Naive B cell (primary cell): ENCODE data around the gene PET117. TPM values are rescaled to one million over a fixed set of nuclear protein-coding genes. Genes with fewer than 3 reads are reported as not detected.
A peak's percentile ranks its signal among the peaks of the same experiment; 100 is the strongest.
"Not testable (repeated sequence)": the region's sequence is repeated elsewhere in the genome, so short reads cannot be mapped to it uniquely, and the experiment has no call there.

Source experiments
- ATAC-seq, 2 donors: fragments of 150-1000 bp; cut with Tn5 transposase; 2 replicates each; pipeline ENCODE4 v1.10.0; 2021; ENCODE audit warnings: low read depth in 2 of 2, mild to moderate bottlenecking in 2 of 2, moderate library complexity in 2 of 2
- DNase-seq: peaks from one replicate; pipeline ENCODE4 v3.0.0; 2022
- H3K27ac Mint-ChIP-seq, 6 donors: one replicate each; pipeline ENCODE4 v1.8.0; 2020 to 2022; ENCODE audit warnings: mild to moderate bottlenecking in 6 of 6, mixed read lengths in 6 of 6, moderate library complexity in 5 of 6, inconsistent platforms in 2 of 6
- H3K27me3 Mint-ChIP-seq, 3 donors: one replicate each; pipeline ENCODE4 v1.8.0; 2021 to 2022; ENCODE audit warnings: mixed read lengths in 3 of 3, mild to moderate bottlenecking in 1 of 3
- H3K36me3 Mint-ChIP-seq, 2 donors: one replicate each; pipeline ENCODE4 v1.8.0; 2020 to 2022; ENCODE audit warnings: mixed read lengths in 2 of 2, inconsistent platforms in 1 of 2, mild to moderate bottlenecking in 1 of 2
- H3K4me1 Mint-ChIP-seq, 3 donors: one replicate each; pipeline ENCODE4 v1.8.0; 2020 to 2022; ENCODE audit warnings: mixed read lengths in 3 of 3, inconsistent platforms in 1 of 3, mild to moderate bottlenecking in 1 of 3, moderate library complexity in 1 of 3
- H3K4me3 Mint-ChIP-seq, 8 donors: one replicate each; pipeline ENCODE4 v1.8.0; 2020 to 2022; ENCODE audit warnings: mild to moderate bottlenecking in 8 of 8, mixed read lengths in 8 of 8, moderate library complexity in 8 of 8, inconsistent platforms in 2 of 8
- H3K9me3 Mint-ChIP-seq, 7 donors: one replicate each; pipeline ENCODE4 v1.8.0; 2020 to 2022; ENCODE audit warnings: mixed read lengths in 7 of 7, mild to moderate bottlenecking in 5 of 7, inconsistent platforms in 2 of 7, moderate library complexity in 1 of 7
- polyA plus RNA-seq, 6 donors: library from polyadenylated mRNA; unstranded; fragments of 300-500 nt; fragmentation: Illumina TruSeq; gene quantifications; one replicate each; pipeline ENCODE4 v1.2.3, GENCODE V29; 2021; ENCODE audit warnings: low read depth in 6 of 6

Gene PET117
- polyA plus RNA-seq, 6 donors from 2014 or later: 22.4 to 58.3 (median 33.0) TPM

DNA sequence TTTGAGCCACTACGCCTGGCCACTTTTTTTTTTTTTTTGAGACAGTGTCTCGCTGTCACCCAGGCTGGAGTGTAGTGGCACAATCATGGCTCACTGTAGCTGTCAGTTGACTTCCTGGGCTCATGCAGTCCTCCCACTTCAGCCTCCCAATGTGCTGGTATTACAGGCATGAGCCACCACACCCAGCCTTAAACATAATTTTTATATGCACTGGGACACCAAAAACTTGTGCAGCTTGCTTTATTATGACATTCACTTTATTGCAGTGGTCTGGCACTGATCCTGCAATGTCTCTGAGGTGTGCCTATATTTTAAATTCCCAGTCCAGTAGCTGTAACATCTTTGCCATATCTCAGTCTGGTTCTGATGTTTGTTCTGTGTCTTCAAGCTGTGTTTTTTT is 34.7 kb downstream of the PET117 start:
- H3K9me3 Mint-ChIP-seq: no peaks in the 10 kb centered on the region
- H3K27ac Mint-ChIP-seq: no peak overlapping the region
- ATAC-seq: no peak
- H3K27me3 Mint-ChIP-seq: no peaks in the 10 kb centered on the region
- no peak for DNase-seq
- peaks cover 28 to 46% of the 10 kb centered on the region in 2 donors for H3K36me3 Mint-ChIP-seq
- H3K4me3 Mint-ChIP-seq: no peak overlapping the region
- H3K4me1 Mint-ChIP-seq: peaks cover 22 to 27% (median 25%) of the 10 kb centered on the region in 3 donors

- H3K36me3 Mint-ChIP-seq: peaks cover 35 to 43% of the 10 kb centered on the region in 2 donors
- DNase-seq (no peak), ATAC-seq (no peak)
- H3K4me1 Mint-ChIP-seq: peaks cover 13 to 15% (median 14%) of the 10 kb centered on the region in 3 donors
- peaks cover 0 to 8% (median 3%) of the 10 kb centered on the region in 7 donors for H3K9me3 Mint-ChIP-seq
- no peak overlapping the region for H3K4me3 Mint-ChIP-seq
- no peaks in the 10 kb centered on the region for H3K27me3 Mint-ChIP-seq
- H3K27ac Mint-ChIP-seq: peak overlapping the region in 2 of 6 donors; percentile 71 to 76
Observed at GRCh38 chr20:18174906-18175683, 37.4 kb downstream of the PET117 start.

DNA sequence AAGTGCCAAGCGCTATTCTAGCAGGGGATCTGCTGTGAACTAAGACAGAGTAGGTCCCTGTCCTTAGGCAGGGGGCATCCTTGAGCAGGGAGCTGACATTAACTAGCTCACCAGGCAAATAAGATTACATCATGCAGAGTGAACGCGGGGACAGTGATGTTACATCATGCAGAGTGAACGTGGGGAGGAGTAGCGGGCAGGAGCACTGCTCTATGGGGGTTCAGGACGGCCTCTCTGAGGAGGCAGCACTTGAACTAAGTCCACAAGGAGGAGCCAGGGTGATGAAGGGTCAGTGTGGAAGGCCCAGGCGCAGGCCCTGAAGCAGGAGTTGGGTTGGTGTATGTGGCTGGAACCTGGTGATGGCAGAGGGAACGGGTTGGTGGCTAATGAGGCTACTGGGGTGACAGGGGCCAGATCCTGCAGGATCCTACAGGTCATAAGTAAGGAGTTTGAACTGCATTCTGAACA is 38.7 kb downstream of the PET117 start:
- ATAC-seq: no peak
- Mint-ChIP-seq H3K4me1 (peaks cover 13 to 15% (median 14%) of the 10 kb centered on the region in 3 donors), H3K9me3 (peaks cover 0 to 15% (median 10%) of the 10 kb centered on the region in 7 donors), H3K27ac (peak overlapping the region in 1 of 6 donors; percentile 82), H3K36me3 (peaks cover 35 to 42% of the 10 kb centered on the region in 2 donors), H3K4me3 (no peak overlapping the region), H3K27me3 (no peaks in the 10 kb centered on the region)
- DNase-seq: no peak

GRCh38 chr20:18180366-18180765 is 42.7 kb downstream of the PET117 start:
- peak overlapping the region in 1 of 8 donors; percentile 7 for H3K4me3 Mint-ChIP-seq
- not testable (repeated sequence) for H3K27ac Mint-ChIP-seq, ATAC-seq, H3K4me1 Mint-ChIP-seq, H3K27me3 Mint-ChIP-seq, DNase-seq
- H3K9me3 Mint-ChIP-seq: peaks cover 0 to 15% (median 10%) of the 10 kb centered on the region in 7 donors
- peaks cover 34 to 55% of the 10 kb centered on the region in 2 donors for H3K36me3 Mint-ChIP-seq

- Mint-ChIP-seq H3K4me1 (peaks cover 0 to 8% (median 4%) of the 10 kb centered on the region in 3 donors), H3K36me3 (peaks cover 30 to 57% of the 10 kb centered on the region in 2 donors), H3K4me3 (no peak overlapping the region), H3K27ac (no peak overlapping the region), H3K27me3 (no peaks in the 10 kb centered on the region), H3K9me3 (peaks cover 0 to 15% (median 10%) of the 10 kb centered on the region in 7 donors)
- ATAC-seq (no peak), DNase-seq (no peak)
Observed at GRCh38 chr20:18180815-18181214, 43.2 kb downstream of the PET117 start.

GRCh38 chr20:18187020-18187419 is 49.4 kb downstream of the PET117 start:
- Mint-ChIP-seq H3K36me3 (peaks cover 9 to 42% of the 10 kb centered on the region in 2 donors), H3K27ac (no peak overlapping the region), H3K4me3 (peak overlapping the region in 1 of 8 donors; percentile 44), H3K27me3 (no peaks in the 10 kb centered on the region), H3K9me3 (no peaks in the 10 kb centered on the region), H3K4me1 (no peaks in the 10 kb centered on the region)
- ATAC-seq (no peak), DNase-seq (no peak)

- Mint-ChIP-seq H3K27me3 (no peaks in the 10 kb centered on the region), H3K36me3 (peaks cover 9 to 35% of the 10 kb centered on the region in 2 donors), H3K4me3 (no peak overlapping the region), H3K9me3 (no peaks in the 10 kb centered on the region), H3K4me1 (no peaks in the 10 kb centered on the region), H3K27ac (no peak overlapping the region)
- ATAC-seq (no peak), DNase-seq (no peak)
Observed at GRCh38 chr20:18188434-18188833, 50.8 kb downstream of the PET117 start.

DNA sequence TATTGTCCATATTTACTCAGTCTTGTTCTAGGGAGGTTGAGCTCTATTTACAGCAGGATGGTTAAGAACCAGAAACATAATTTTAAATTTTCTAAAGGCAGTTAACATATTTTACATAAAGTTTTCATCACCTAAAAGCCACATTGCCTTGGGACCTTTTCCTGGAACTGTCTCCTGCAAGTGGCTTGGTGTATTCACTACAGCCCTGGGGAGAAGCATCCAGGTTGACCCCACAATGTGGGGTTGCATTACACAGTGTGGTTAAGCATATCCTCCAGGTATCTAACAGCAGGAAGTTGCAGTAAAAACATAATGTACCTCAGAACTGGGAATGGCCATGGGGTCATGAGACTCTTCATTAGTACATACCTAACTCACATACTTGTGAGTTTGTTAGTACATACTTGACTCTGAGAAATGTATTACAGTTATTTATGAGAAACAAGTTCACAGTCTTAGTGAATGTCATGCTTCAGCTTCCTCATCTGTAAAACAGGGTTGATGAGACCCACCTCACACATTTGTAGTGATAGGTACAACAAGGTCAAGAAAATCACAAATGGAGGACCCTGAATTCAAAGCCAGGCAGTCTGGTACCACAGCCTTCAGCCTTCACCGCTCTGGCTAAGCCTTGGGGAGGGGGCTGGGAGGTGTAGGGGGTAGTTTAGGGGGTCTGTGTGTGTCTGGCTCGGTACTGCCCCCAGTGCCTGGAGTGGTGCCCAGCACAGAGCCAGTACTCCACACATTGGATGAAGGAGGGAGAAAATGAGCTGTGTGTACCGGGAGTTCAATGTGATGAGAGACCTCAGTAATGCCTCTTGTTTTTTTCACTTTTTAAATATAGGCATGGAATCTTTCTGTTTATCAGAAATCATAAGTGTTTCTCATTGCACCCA is 52.9 kb downstream of the PET117 start:
- Mint-ChIP-seq H3K4me1 (no peaks in the 10 kb centered on the region), H3K36me3 (peaks cover 0 to 20% of the 10 kb centered on the region in 2 donors), H3K4me3 (no peak overlapping the region), H3K27me3 (no peaks in the 10 kb centered on the region), H3K9me3 (no peaks in the 10 kb centered on the region), H3K27ac (peak overlapping the region in 1 of 6 donors; percentile 74)
- no peak for DNase-seq
- no peak for ATAC-seq

- no peak overlapping the region for H3K27ac Mint-ChIP-seq
- H3K4me1 Mint-ChIP-seq: no peaks in the 10 kb centered on the region
- no peak for ATAC-seq
- no peaks in the 10 kb centered on the region for H3K27me3 Mint-ChIP-seq
- DNase-seq: no peak
- H3K36me3 Mint-ChIP-seq: peaks cover 0 to 13% of the 10 kb centered on the region in 2 donors
- no peaks in the 10 kb centered on the region for H3K9me3 Mint-ChIP-seq
- H3K4me3 Mint-ChIP-seq: no peak overlapping the region
Observed at GRCh38 chr20:18191306-18191705, 53.6 kb downstream of the PET117 start.

Other genes with a start within 250 kb of the PET117 start
- gene SNX5, start 169.1 kb upstream of the PET117 start, polyA plus RNA-seq: 100 to 1,000 TPM; 102 to 151 (median 122) TPM
- gene MGME1, start 168.8 kb upstream of the PET117 start, polyA plus RNA-seq: 10 to 100 TPM; 16.3 to 99.1 (median 43.2) TPM
- gene OVOL2, start 79.9 kb upstream of the PET117 start, polyA plus RNA-seq: not detected
- 10 to 100 TPM; 12.7 to 30.4 (median 18.3) TPM for gene KAT14, start within 50 bp of the PET117 start, polyA plus RNA-seq
- 10 to 100 TPM in 1 of 6 donors, 1 to 10 TPM in 5; 4.1 to 15.2 (median 8.6) TPM for gene ZNF133, start 150.7 kb downstream of the PET117 start, polyA plus RNA-seq